ENCODE data around the gene XXYLT1. TPM values are rescaled to one million over a fixed set of nuclear protein-coding genes. Genes with fewer than 3 reads are reported as not detected.
A peak's percentile ranks its signal among the peaks of the same experiment; 100 is the strongest.

The XXYLT1 gene
- total RNA-seq, 1 donor from 2014 or later: 9.8 TPM

GRCh38 chr3:195118671-195119070 lies 152.3 kb downstream of the XXYLT1 start:
- Histone ChIP-seq H3K4me1 (no peaks in the 10 kb centered on the region), H3K9me3 (no peaks in the 10 kb centered on the region), H3K4me3 (no peak overlapping the region), H3K27me3 (no peaks in the 10 kb centered on the region), H3K27ac (no peak overlapping the region), H3K36me3 (no peaks in the 10 kb centered on the region)
- DNase-seq (no peak), ATAC-seq (no peak)
- intact Hi-C loops (cut with DNase I): no loop called here
- TF ChIP-seq CTCF (IDR thresholded peaks at IDR 0.05): no peak

GRCh38 chr3:195117978-195118581 lies 152.9 kb downstream of the XXYLT1 start:
- no peak overlapping the region for H3K27ac ChIP-seq
- peak; percentile 21 for TF ChIP-seq CTCF (IDR thresholded peaks at IDR 0.05)

GRCh38 chr3:195116407-195117185 lies 154.4 kb downstream of the XXYLT1 start:
- TF ChIP-seq CTCF (IDR thresholded peaks at IDR 0.05): no peak
- Histone ChIP-seq H3K4me3 (no peak overlapping the region), H3K9me3 (no peaks in the 10 kb centered on the region), H3K27me3 (no peaks in the 10 kb centered on the region), H3K36me3 (no peaks in the 10 kb centered on the region), H3K27ac (no peak overlapping the region), H3K4me1 (no peaks in the 10 kb centered on the region)
- DNase-seq (no peak), ATAC-seq (no peak)
- intact Hi-C loops (cut with DNase I): no loop called here

More at GRCh38 chr3:195117978-195118581, 152.9 kb downstream of the XXYLT1 start:
- intact Hi-C loops (cut with DNase I): no loop called here
- Histone ChIP-seq H3K9me3 (no peaks in the 10 kb centered on the region), H3K36me3 (no peaks in the 10 kb centered on the region), H3K4me3 (no peak overlapping the region), H3K27me3 (no peaks in the 10 kb centered on the region), H3K4me1 (no peaks in the 10 kb centered on the region)
- ATAC-seq (no peak), DNase-seq (no peak)

GRCh38 chr3:195115600-195116406 lies 155.2 kb downstream of the XXYLT1 start:
- Histone ChIP-seq H3K27me3 (no peaks in the 10 kb centered on the region), H3K4me1 (no peaks in the 10 kb centered on the region), H3K36me3 (no peaks in the 10 kb centered on the region), H3K27ac (no peak overlapping the region), H3K4me3 (no peak overlapping the region), H3K9me3 (no peaks in the 10 kb centered on the region)
- no peak for ATAC-seq
- no peak for TF ChIP-seq CTCF (IDR thresholded peaks at IDR 0.05)
- no peak for DNase-seq
- intact Hi-C loops (cut with DNase I): no loop called here

- ATAC-seq (peak; percentile 28), DNase-seq (peak; percentile 55)
- Histone ChIP-seq H3K27me3 (no peaks in the 10 kb centered on the region), H3K27ac (no peak overlapping the region), H3K36me3 (no peaks in the 10 kb centered on the region), H3K4me3 (no peak overlapping the region), H3K4me1 (no peaks in the 10 kb centered on the region), H3K9me3 (no peaks in the 10 kb centered on the region)
- intact Hi-C loops (cut with DNase I): no loop called here
- no peak for TF ChIP-seq CTCF (IDR thresholded peaks at IDR 0.05)
Observed at GRCh38 chr3:195114786-195115599, 156.0 kb downstream of the XXYLT1 start.
